ENCODE data around the gene KIAA0513.

KIAA0513 gene

GRCh38 chr16:85093705-85094104 is 66.1 kb downstream of the KIAA0513 start:
- no peak overlapping the region for H3K4me2 ChIP-seq (ENCODE audit: low read depth, low read length, poor library complexity, severe bottlenecking)
- H4K20me1 ChIP-seq (ENCODE audit: insufficient read depth, low read length, poor library complexity, severe bottlenecking), result no peaks in the 10 kb centered on the region
- H3K4me1 ChIP-seq (ENCODE audit: insufficient read depth, low read length, poor library complexity, severe bottlenecking), result no peaks in the 10 kb centered on the region
- H3K36me3 ChIP-seq (ENCODE audit: insufficient read depth, low read length), result no peaks in the 10 kb centered on the region
- no peaks in the 10 kb centered on the region for H3F3A ChIP-seq (ENCODE audit: low read depth)
- H3K79me2 ChIP-seq (ENCODE audit: insufficient read depth, low read length), result no peaks in the 10 kb centered on the region
- no peak overlapping the region for H3K4me3 ChIP-seq (ENCODE audit: low read length, poor library complexity, severe bottlenecking)
- TF ChIP-seq CTCF (conservative IDR thresholded peaks at IDR 0.05; ENCODE audit: low read length) (no peak), EZH2phosphoT487 (IDR thresholded peaks at IDR 0.05; ENCODE audit: borderline replicate concordance) (no peak)
- H3K9ac ChIP-seq (ENCODE audit: low read depth, low read length, poor library complexity, severe bottlenecking), result no peak overlapping the region
- no peaks in the 10 kb centered on the region for H3K9me2 ChIP-seq (replicated peaks; ENCODE audit: low read depth, low read length)
- no peaks in the 10 kb centered on the region for H3K9me3 ChIP-seq (ENCODE audit: insufficient read depth, low read depth, low read length)
- H3K27me3 ChIP-seq (ENCODE audit: insufficient read depth, low read length, poor library complexity, severe bottlenecking), result no peaks in the 10 kb centered on the region
- no peak overlapping the region for H2AFZ ChIP-seq (ENCODE audit: low read length)

- no peak overlapping the region for H3K9ac ChIP-seq (ENCODE audit: low read depth, low read length, poor library complexity, severe bottlenecking)
- no peak overlapping the region for H3K4me2 ChIP-seq (ENCODE audit: low read depth, low read length, poor library complexity, severe bottlenecking)
- H3K36me3 ChIP-seq (ENCODE audit: insufficient read depth, low read length), result no peaks in the 10 kb centered on the region
- no peak overlapping the region for H3K4me3 ChIP-seq (ENCODE audit: low read length, poor library complexity, severe bottlenecking)
- H3F3A ChIP-seq (ENCODE audit: low read depth), result no peaks in the 10 kb centered on the region
- TF ChIP-seq CTCF (conservative IDR thresholded peaks at IDR 0.05; ENCODE audit: low read length), result no peak
- no peak for TF ChIP-seq EZH2phosphoT487 (IDR thresholded peaks at IDR 0.05; ENCODE audit: borderline replicate concordance)
- no peak overlapping the region for H2AFZ ChIP-seq (ENCODE audit: low read length)
- H3K9me2 ChIP-seq (replicated peaks; ENCODE audit: low read depth, low read length), result no peaks in the 10 kb centered on the region
- H4K20me1 ChIP-seq (ENCODE audit: insufficient read depth, low read length, poor library complexity, severe bottlenecking), result no peaks in the 10 kb centered on the region
- no peaks in the 10 kb centered on the region for H3K79me2 ChIP-seq (ENCODE audit: insufficient read depth, low read length)
- H3K4me1 ChIP-seq (ENCODE audit: insufficient read depth, low read length, poor library complexity, severe bottlenecking), result no peaks in the 10 kb centered on the region
- H3K27me3 ChIP-seq (ENCODE audit: insufficient read depth, low read length, poor library complexity, severe bottlenecking), result no peaks in the 10 kb centered on the region
- H3K9me3 ChIP-seq (ENCODE audit: insufficient read depth, low read depth, low read length), result no peaks in the 10 kb centered on the region
Measured at GRCh38 chr16:85094176-85094805, 66.7 kb downstream of the KIAA0513 start.

- H3K36me3 ChIP-seq (ENCODE audit: insufficient read depth, low read length), result no peaks in the 10 kb centered on the region
- no peak for TF ChIP-seq CTCF (conservative IDR thresholded peaks at IDR 0.05; ENCODE audit: low read length)
- TF ChIP-seq EZH2phosphoT487 (IDR thresholded peaks at IDR 0.05; ENCODE audit: borderline replicate concordance), result no peak
- H3K27me3 ChIP-seq (ENCODE audit: insufficient read depth, low read length, poor library complexity, severe bottlenecking), result no peaks in the 10 kb centered on the region
- no peak overlapping the region for H2AFZ ChIP-seq (ENCODE audit: low read length)
- no peak overlapping the region for H3K4me3 ChIP-seq (ENCODE audit: low read length, poor library complexity, severe bottlenecking)
- H3K9ac ChIP-seq (ENCODE audit: low read depth, low read length, poor library complexity, severe bottlenecking), result no peak overlapping the region
- H4K20me1 ChIP-seq (ENCODE audit: insufficient read depth, low read length, poor library complexity, severe bottlenecking), result no peaks in the 10 kb centered on the region
- H3K4me2 ChIP-seq (ENCODE audit: low read depth, low read length, poor library complexity, severe bottlenecking), result no peak overlapping the region
- H3K79me2 ChIP-seq (ENCODE audit: insufficient read depth, low read length), result no peaks in the 10 kb centered on the region
- H3K9me3 ChIP-seq (ENCODE audit: insufficient read depth, low read depth, low read length), result no peaks in the 10 kb centered on the region
- H3F3A ChIP-seq (ENCODE audit: low read depth), result no peaks in the 10 kb centered on the region
- no peaks in the 10 kb centered on the region for H3K9me2 ChIP-seq (replicated peaks; ENCODE audit: low read depth, low read length)
- no peaks in the 10 kb centered on the region for H3K4me1 ChIP-seq (ENCODE audit: insufficient read depth, low read length, poor library complexity, severe bottlenecking)
Measured at GRCh38 chr16:85094812-85095211, 67.2 kb downstream of the KIAA0513 start.
